H1 (cell line): ENCODE data around the gene HES4. TPM values are rescaled to one million over a fixed set of nuclear protein-coding genes. Genes with fewer than 3 reads are reported as not detected.
A peak's percentile ranks its signal among the peaks of the same experiment; 100 is the strongest.

Source experiments
- CTCF ChIA-PET: fragments of 300-600 bp; sonication (Branson Sonifier 250); formaldehyde crosslinking; loops from one replicate; lab custom pipeline; 2021; ENCODE audit not compliant: partially characterized antibody; lab: Charles Lee
- POLR2A ChIA-PET: fragments of 300-600 bp; sonication (Branson Sonifier 250); formaldehyde crosslinking; loops from one replicate; lab custom pipeline; 2021; ENCODE audit warnings: inconsistent platforms; ENCODE audit not compliant: partially characterized antibody; lab: Charles Lee
- DNase-seq, 2 experiments: peaks; one replicate each; pipeline versions ENCODE4 v3.0.0 to v3.0.0-alpha.2; 2010 to 2022; ENCODE audit warnings: low spot score in 2 of 2, low read depth in 1 of 2, mixed read lengths in 1 of 2
- FAIRE-seq: peaks from 2 replicates; lab custom pipeline; 2011; peaks lifted over from hg19 to GRCh38; lab: Jason Lieb, UNC
- H2AFZ ChIP-seq: 2 replicates; pipeline ENCODE4 v1.8.1; 2012; ENCODE audit warnings: low read length, inconsistent platforms
- H2AK5ac ChIP-seq: 2 replicates; pipeline ENCODE4 v1.6.1; 2013; ENCODE audit warnings: low read depth, low read length
- H2BK120ac ChIP-seq: replicated peaks from 2 replicates; pipeline ENCODE3; 2013; ENCODE audit warnings: low read depth, low read length, inconsistent platforms
- H2BK12ac ChIP-seq: 2 replicates; pipeline ENCODE4 v1.6.1; 2013; ENCODE audit warnings: low read depth, low read length
- H2BK15ac ChIP-seq: 2 replicates; pipeline ENCODE4 v1.6.1; 2013; ENCODE audit warnings: low read length
- H2BK20ac ChIP-seq: 2 replicates; pipeline ENCODE4 v1.6.1; 2013; ENCODE audit warnings: low read length
- H2BK5ac ChIP-seq: 2 replicates; pipeline ENCODE4 v1.6.1; 2013; ENCODE audit warnings: low read depth, low read length
- H3K14ac ChIP-seq: 2 replicates; pipeline ENCODE4 v1.6.1; 2013; ENCODE audit warnings: inconsistent platforms; ENCODE audit not compliant: insufficient read length
- H3K18ac ChIP-seq: 2 replicates; pipeline ENCODE4 v1.6.1; 2013; ENCODE audit warnings: low read length; ENCODE audit errors: extremely low read depth
- H3K23ac ChIP-seq: 2 replicates; pipeline ENCODE4 v1.6.1; 2013; ENCODE audit warnings: inconsistent platforms; ENCODE audit not compliant: insufficient read length
- H3K23me2 ChIP-seq: 2 replicates; pipeline ENCODE4 v1.6.1; 2013; ENCODE audit warnings: low read depth, low read length
- H3K27ac ChIP-seq: 2 replicates; pipeline ENCODE4 v1.6.1; 2011; ENCODE audit warnings: low read depth, low read length, inconsistent platforms
- H3K27me3 ChIP-seq, 4 experiments: replicated peaks in 1 of 4; 1 replicate in 1 of 4; 2 replicates in 3 of 4; pipeline versions ENCODE4 v1.6.1 to v1.8.1; 2011 to 2013; ENCODE audit warnings: low read length in 3 of 4, mild to moderate bottlenecking in 3 of 4, inconsistent platforms in 2 of 4, mixed read lengths in 2 of 4, moderate library complexity in 1 of 4; ENCODE audit not compliant: control insufficient read depth in 3 of 4, insufficient read depth in 3 of 4; ENCODE audit errors: extremely low read depth in 1 of 4
- H3K36me3 ChIP-seq, 4 experiments: 2 replicates each; pipeline versions ENCODE4 v1.6.1 to v1.8.1; 2011 to 2013; ENCODE audit warnings: mild to moderate bottlenecking in 4 of 4, low read length in 3 of 4, moderate library complexity in 2 of 4, control low read depth in 1 of 4, inconsistent platforms in 1 of 4; ENCODE audit not compliant: insufficient read depth in 4 of 4, control insufficient read depth in 2 of 4
- H3K4ac ChIP-seq: replicated peaks from 2 replicates; pipeline ENCODE3; 2013; ENCODE audit warnings: low read length, low read depth, mixed read lengths, inconsistent platforms; ENCODE audit not compliant: insufficient read length
- H3K4me1 ChIP-seq, 4 experiments: replicated peaks in 1 of 4; 1 replicate in 1 of 4; 2 replicates in 3 of 4; pipeline versions ENCODE4 v1.6.1 to v1.8.1; 2011 to 2013; ENCODE audit warnings: low read length in 3 of 4, inconsistent platforms in 2 of 4, mixed read lengths in 1 of 4; ENCODE audit not compliant: insufficient read depth in 4 of 4, control insufficient read depth in 3 of 4
- H3K4me2 ChIP-seq, 2 experiments: 2 replicates each; pipeline versions ENCODE4 v1.6.1 to v1.8.1; 2011 to 2013; ENCODE audit warnings: low read depth in 2 of 2, low read length in 2 of 2, control low read depth in 1 of 2, inconsistent platforms in 1 of 2, mild to moderate bottlenecking in 1 of 2; ENCODE audit not compliant: insufficient read depth in 1 of 2
- H3K4me3 ChIP-seq, 4 experiments: fragments of 200-600, 300-600 bp in 1 of 4; sonication (generic), shearing (Covaris generic), sonication (Bioruptor Twin) in 1 of 4; 2 replicates each; pipeline versions ENCODE4 v1.5.1 to v1.8.1; 2011 to 2016; ENCODE audit warnings: low read length in 4 of 4, low read depth in 3 of 4, control low read depth in 2 of 4, inconsistent platforms in 2 of 4, mild to moderate bottlenecking in 2 of 4, mixed read lengths in 1 of 4, moderate library complexity in 1 of 4; ENCODE audit not compliant: insufficient read depth in 2 of 4; ENCODE audit errors: extremely low read depth in 1 of 4
- H3K56ac ChIP-seq: replicated peaks from 2 replicates; pipeline ENCODE3; 2013; ENCODE audit warnings: low read depth, mild to moderate bottlenecking, mixed read lengths, low read length, inconsistent platforms; ENCODE audit not compliant: insufficient read length
- H3K79me1 ChIP-seq: 2 replicates; pipeline ENCODE4 v1.6.1; 2013; ENCODE audit warnings: low read depth, low read length, control low read depth
- H3K79me2 ChIP-seq, 2 experiments: 2 replicates each; pipeline versions ENCODE4 v1.6.1 to v1.8.1; 2012 to 2013; ENCODE audit warnings: low read length in 2 of 2, mild to moderate bottlenecking in 2 of 2, inconsistent platforms in 1 of 2; ENCODE audit not compliant: insufficient read depth in 2 of 2, control insufficient read depth in 1 of 2
- H3K9ac ChIP-seq, 4 experiments: replicated peaks in 1 of 4; 1 replicate in 1 of 4; 2 replicates in 3 of 4; pipeline versions ENCODE4 v1.6.1 to v1.8.1; 2011 to 2013; ENCODE audit warnings: low read depth in 3 of 4, low read length in 3 of 4, control low read depth in 2 of 4, mild to moderate bottlenecking in 2 of 4, moderate library complexity in 2 of 4, inconsistent platforms in 1 of 4; ENCODE audit errors: extremely low read depth in 1 of 4
- H3K9me3 ChIP-seq, 2 experiments: 2 replicates each; pipeline versions ENCODE4 v1.6.1 to v1.8.1; 2012 to 2013; ENCODE audit warnings: mild to moderate bottlenecking in 2 of 2, moderate library complexity in 2 of 2, control low read depth in 1 of 2, inconsistent platforms in 1 of 2, low read depth in 1 of 2, low read length in 1 of 2, mixed read lengths in 1 of 2; ENCODE audit not compliant: insufficient read depth in 2 of 2
- H4K20me1 ChIP-seq, 2 experiments: replicated peaks in 1 of 2; 2 replicates each; pipeline versions ENCODE3 to v1.8.1; 2011 to 2013; ENCODE audit warnings: inconsistent platforms in 2 of 2, low read length in 2 of 2, mild to moderate bottlenecking in 1 of 2; ENCODE audit not compliant: insufficient read depth in 2 of 2, control insufficient read depth in 1 of 2
- H4K5ac ChIP-seq: 2 replicates; pipeline ENCODE4 v1.6.1; 2013; ENCODE audit warnings: low read length, low read depth, mixed read lengths, inconsistent platforms; ENCODE audit not compliant: insufficient read length
- H4K8ac ChIP-seq: 2 replicates; pipeline ENCODE4 v1.8.0; 2013; ENCODE audit warnings: mild to moderate bottlenecking, moderate library complexity, low read length, inconsistent platforms; ENCODE audit not compliant: insufficient read depth; ENCODE audit errors: extremely low read depth
- H4K91ac ChIP-seq: replicated peaks from 2 replicates; pipeline ENCODE3; 2013; ENCODE audit warnings: low read length, mixed read lengths, inconsistent platforms; ENCODE audit not compliant: insufficient read length
- BACH1 ChIP-seq: IDR thresholded peaks from 2 replicates; pipeline ENCODE4 v1.6.1; 2012; ENCODE audit warnings: low read length, improper control_type of control experiment
- BCL11A ChIP-seq, 2 experiments: IDR thresholded peaks; one replicate each; pipeline ENCODE4 v1.6.1; 2011; ENCODE audit warnings: low read depth in 2 of 2, low read length in 2 of 2, mild to moderate bottlenecking in 2 of 2
- CBX8 ChIP-seq: fragments of 300-800, 300-1000 bp; sonication (generic); IDR thresholded peaks from 2 replicates; pipeline ENCODE4 v1.7.1; 2016; ENCODE audit warnings: low read depth, low read length, borderline replicate concordance
- HDAC2 ChIP-seq, 2 experiments: fragments of 300-600 bp in 1 of 2; sonication (generic) in 1 of 2; IDR thresholded peaks; 2 replicates each; pipeline ENCODE4 v1.6.1; 2011 to 2012; ENCODE audit warnings: low read depth in 2 of 2, low read length in 2 of 2, mild to moderate bottlenecking in 2 of 2, moderate library complexity in 2 of 2, borderline replicate concordance in 1 of 2, inconsistent platforms in 1 of 2
- KDM1A ChIP-seq: fragments of 200-600, 300-600 bp; sonication (generic); IDR thresholded peaks from 2 replicates; pipeline ENCODE4 v1.7.1; 2016; ENCODE audit warnings: mild to moderate bottlenecking, low read length, borderline replicate concordance
- KDM4A ChIP-seq: IDR thresholded peaks from one replicate; pipeline ENCODE4 v1.7.1; 2012; ENCODE audit warnings: low read depth, mild to moderate bottlenecking, moderate library complexity, low read length, inconsistent platforms; ENCODE audit not compliant: severe bottlenecking
- POU5F1 ChIP-seq: IDR thresholded peaks from 2 replicates; pipeline ENCODE4 v1.6.1; 2011; ENCODE audit warnings: low read depth, mild to moderate bottlenecking, low read length, moderate library complexity
- RNF2 ChIP-seq: fragments of 200-900, 300-1000 bp; sonication (generic); IDR thresholded peaks from 2 replicates; pipeline ENCODE4 v1.7.1; 2016; ENCODE audit warnings: borderline replicate concordance, low read depth, mild to moderate bottlenecking, antibody characterized with exemption, low read length; ENCODE audit not compliant: poor library complexity, severe bottlenecking; ENCODE audit errors: missing control alignments
- WGBS, 2 experiments: shearing (Covaris generic) in 1 of 2; methylation state at CpG; one replicate each; pipeline versions ENCODE4 v1.1.6 to v1.1.7; 2013 to 2015; ENCODE audit warnings: low lambda C conversion rate in 2 of 2, mixed read lengths in 2 of 2, inconsistent platforms in 1 of 2, low coverage in 1 of 2, missing lambda C conversion rate in 1 of 2; ENCODE audit not compliant: insufficient replicate concordance in 2 of 2, insufficient coverage in 1 of 2, insufficient read length in 1 of 2; ENCODE audit errors: extremely low coverage in 1 of 2, missing lambda C conversion rate in 1 of 2; 5-methylcytosine and 5-hydroxymethylcytosine counted together
- polyA plus RNA-seq, 7 experiments: library from polyadenylated mRNA; depleted of rRNA in 3 of 7; stranded (reverse) in 5 of 7; unstranded in 2 of 7; fragments of >200 nt in 5 of 7; fragments of 200-250 nt in 2 of 7; gene quantifications; 1 replicate in 5 of 7; 2 replicates in 1 of 7; 4 replicates in 1 of 7; pipeline versions ENCODE4 v1.2.1 to v1.2.3, GENCODE V29; 2011 to 2013; ENCODE audit warnings: missing spikeins in 2 of 7, mixed read lengths in 2 of 7
- total RNA-seq: library from RNA; stranded (reverse); fragmentation: NEBNext Ultra II Directional; extraction: Animal tissue kit (Norgen Biotek cat#: 25700); gene quantifications from 2 replicates; pipeline ENCODE4 v1.2.1, GENCODE V29; 2021

Gene HES4
- total and polyA plus RNA-seq, 2 of the 8 experiments (the other 6 are each of a cell fraction or from before 2014, with no cell fraction given), result 2.8 to 3.5 TPM

DNA sequence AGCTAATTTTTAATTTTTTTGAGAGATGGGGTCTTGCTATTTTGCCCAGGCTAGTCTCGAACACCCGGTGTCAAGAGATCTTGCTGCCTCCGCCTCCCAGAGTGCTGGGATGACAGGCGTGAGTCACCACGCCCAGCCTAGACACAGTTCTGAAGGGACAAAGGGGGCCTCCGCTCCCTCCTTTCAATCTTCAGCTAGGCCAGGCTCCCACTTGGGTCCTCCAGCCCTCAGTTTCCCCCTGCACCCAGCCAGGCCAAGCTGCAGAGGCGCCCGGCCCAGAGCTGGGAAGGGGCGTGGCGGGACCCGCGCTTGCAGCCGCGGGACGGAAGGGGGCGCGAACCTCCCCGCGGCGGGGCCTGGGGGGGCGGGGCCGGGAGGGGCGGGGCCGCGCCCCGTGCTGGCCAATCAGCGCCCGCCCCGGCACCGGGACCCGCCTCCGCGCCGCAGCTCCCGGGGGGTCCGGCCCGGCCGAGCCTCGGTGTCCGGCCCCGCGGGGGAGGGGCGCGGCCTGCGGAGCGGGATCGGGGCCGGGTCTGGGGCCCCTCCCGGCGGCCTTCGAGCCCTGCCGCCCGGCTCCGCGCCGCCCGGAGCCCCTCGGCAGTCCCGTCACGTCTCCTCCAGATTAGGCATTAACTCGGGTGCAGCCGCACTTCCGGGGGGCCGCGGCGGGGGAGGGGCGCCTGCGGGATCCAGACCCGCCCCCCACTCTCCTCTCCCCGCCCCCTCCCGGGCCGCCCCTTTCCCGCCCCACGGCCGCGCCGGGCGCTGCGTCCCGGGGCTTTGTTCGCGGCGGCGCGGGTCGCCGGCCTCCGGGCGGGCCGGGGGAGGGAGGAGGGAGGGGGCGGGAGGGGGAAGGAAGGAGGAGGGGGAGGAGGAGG is 19.5 kb upstream of the HES4 start:
- H3K4me1 ChIP-seq, result peaks cover 2 to 36% (median 27%) of the 10 kb centered on the region in 4 experiments
- peak overlapping the region; percentile 66 for H4K5ac ChIP-seq
- CTCF ChIA-PET, result interaction anchor here (0.8 to 7.8 kb wide), 13 partner anchors 13 to 103 kb away, joined by 3 to 74 read pairs (median 6); partner anchors contain the start of genes HES4, PERM1 and RNF223
- no peak overlapping the region for H3K4ac ChIP-seq
- no peak overlapping the region; the same call in 1 of the 2 replicates for H3K27ac ChIP-seq
- H2BK120ac ChIP-seq, result no peak overlapping the region
- no peak for FAIRE-seq
- H2BK20ac ChIP-seq, result 0 out of 2 replicates have a peak overlapping the region, but pooled peaks have one; percentile 61
- H4K91ac ChIP-seq, result no peak overlapping the region
- H3K27me3 ChIP-seq, result no peaks in the 10 kb centered on the region
- H2BK5ac ChIP-seq, result no peak overlapping the region
- peaks cover 0 to 14% (median 1%) of the 10 kb centered on the region in 4 experiments; a peak in 3 of 8 replicates for H3K36me3 ChIP-seq
- H2BK12ac ChIP-seq, result no peak overlapping the region
- no peaks in the 10 kb centered on the region for H3K9me3 ChIP-seq
- no peak overlapping the region for H3K18ac ChIP-seq
- DNase-seq, result peak in 1 of 2 experiments; percentile 84
- H2AFZ ChIP-seq, result no peak overlapping the region
- no peak overlapping the region for H3K23ac ChIP-seq
- H3K4me3 ChIP-seq, result peak overlapping the region in 2 of 4 experiments; percentile 45 to 83; a peak in 2 of 8 replicates
- peaks cover 6 to 7% of the 10 kb centered on the region in 2 experiments for H4K20me1 ChIP-seq
- H3K9ac ChIP-seq, result peak overlapping the region in 1 of 4 experiments; percentile 58; a peak in 3 of 7 replicates
- peaks cover 8% of the 10 kb centered on the region; the same call in 1 of the 2 replicates for H3K23me2 ChIP-seq
- peaks cover 10% of the 10 kb centered on the region for H3K79me1 ChIP-seq
- H2AK5ac ChIP-seq, result no peak overlapping the region
- H4K8ac ChIP-seq, result peak overlapping the region; percentile 79; the same call in 1 of the 2 replicates
- peaks cover 0 to 13% of the 10 kb centered on the region in 2 experiments; a peak in 1 of 4 replicates for H3K79me2 ChIP-seq
- peak overlapping the region; percentile 49 to 79; a peak in 1 of 4 replicates for H3K4me2 ChIP-seq
- no peak overlapping the region for H2BK15ac ChIP-seq
- no peak overlapping the region for H3K56ac ChIP-seq
- WGBS, 2 experiments, result 44% methylated on average over 9 of the region's 91 CpGs; no CpG with 5 or more reads in 1 of the 2 experiments
- H3K14ac ChIP-seq, result no peak overlapping the region
- POLR2A ChIA-PET, result interaction anchor here (0.7 to 14.9 kb wide), 5 partner anchors 13 to 609 kb away, joined by 3 to 245 read pairs (median 4); no protein-coding TSS in a partner anchor
- 0 out of 4 replicates have a peak, but pooled peaks of 1 of the 2 experiments have one; percentile 72 for TF ChIP-seq HDAC2 (IDR thresholded peaks at IDR 0.05; ENCODE audit: borderline replicate concordance in 1 of 2, low read depth in 2 of 2, low read length in 2 of 2)
- no peak for TF ChIP-seq RNF2
- no peak for TF ChIP-seq BCL11A (IDR thresholded peaks at IDR 0.05; ENCODE audit: low read depth in 2 of 2, low read length in 2 of 2)
- TF ChIP-seq CBX8, result no peak
- no peak for TF ChIP-seq KDM4A
- peak; percentile 94 for TF ChIP-seq KDM1A
- no peak for TF ChIP-seq BACH1
- TF ChIP-seq POU5F1, result no peak
